GM19351 (cell line): ENCODE data around the gene TMEM170A.

Source experiments
- ATAC-seq: cut with Tn5 transposase; IDR thresholded peaks from one replicate; pipeline ENCODE4 v1.9.1; 2021; ENCODE audit warnings: mild to moderate bottlenecking, moderate library complexity; ENCODE audit not compliant: unreplicated experiment

The TMEM170A gene

DNA sequence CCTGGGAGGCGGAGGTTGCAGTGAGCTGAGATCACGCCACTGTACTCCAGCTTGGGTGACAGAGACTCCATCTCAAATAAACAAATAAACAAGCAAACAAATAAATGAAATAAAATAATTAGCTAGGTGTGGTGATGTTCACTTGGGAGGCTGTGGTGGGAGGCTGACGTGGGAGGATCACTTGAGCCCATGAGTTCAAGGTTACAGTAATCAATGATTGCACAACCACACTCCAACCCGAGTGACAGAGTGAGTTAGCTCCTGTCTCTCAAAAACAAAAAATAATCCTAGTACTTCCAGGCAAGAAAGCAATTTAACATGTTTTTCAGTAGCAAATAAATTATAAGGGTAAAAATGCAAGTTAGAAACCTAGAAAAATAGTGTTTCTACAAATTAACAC lies 57.5 kb downstream of the TMEM170A start:
- ATAC-seq: no peak

DNA sequence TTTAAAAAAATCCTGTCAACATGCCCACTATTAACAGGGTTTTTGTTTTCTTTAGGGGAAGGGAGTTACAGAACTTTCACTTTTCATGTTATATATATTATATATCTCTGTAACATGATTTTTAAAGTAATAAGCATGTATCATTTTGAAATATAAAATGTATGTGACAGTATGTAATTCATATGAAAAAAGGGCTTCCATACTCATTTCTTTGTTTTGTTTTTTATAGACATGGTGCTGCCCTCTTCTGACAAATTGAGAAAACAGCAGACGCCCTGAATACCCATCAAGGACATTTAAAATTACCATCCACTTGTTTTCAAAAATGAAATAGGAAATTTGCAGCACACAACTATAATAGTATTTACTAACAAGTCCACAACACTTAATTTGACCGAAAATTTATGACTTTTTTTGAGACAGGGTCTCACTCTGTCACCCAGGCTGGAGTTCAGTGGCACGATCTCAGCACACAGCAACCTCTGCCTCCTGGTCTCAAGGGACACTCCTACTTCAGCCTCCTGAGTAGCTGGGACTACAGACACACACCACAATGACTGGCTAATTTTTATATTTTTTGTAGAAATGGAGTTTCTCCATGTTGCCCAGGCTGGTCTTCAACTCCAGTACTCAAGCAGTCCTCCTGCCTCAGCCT lies 61.5 kb downstream of the TMEM170A start:
- ATAC-seq: no peak

- no peak for ATAC-seq
Measured at GRCh38 chr16:75402159-75402820, 62.2 kb downstream of the TMEM170A start.

GRCh38 chr16:75401691-75402090 lies 62.8 kb downstream of the TMEM170A start:
- no peak for ATAC-seq

GRCh38 chr16:75398333-75398732 lies 66.2 kb downstream of the TMEM170A start:
- no peak for ATAC-seq

- ATAC-seq: no peak
Measured at GRCh38 chr16:75394941-75395340, 69.5 kb downstream of the TMEM170A start.
